HepG2 (cell line): ENCODE results near the gene PPP1R12C. TPM values are rescaled to one million over a fixed set of nuclear protein-coding genes. Genes with fewer than 3 reads are reported as not detected.

Experiments used
- ATAC-seq: fragments of 200-7000 bp; cut with Tn5 transposase; 3 replicates; pipeline ENCODE4 v1.9.1; 2020; ENCODE audit warnings: mild to moderate bottlenecking, moderate library complexity
- BruUV-seq: library from RNA; stranded (reverse); fragments of 400-500 nt; replicated peaks from 2 replicates; lab custom pipeline; 2021; lab: Mats Ljungman, UMichigan
- CTCF ChIA-PET: fragments of 300-600 bp; formaldehyde crosslinking; extraction: SDS; loops from one replicate; lab custom pipeline; 2021; ENCODE audit warnings: low total read pairs, inconsistent platforms, low intra/inter-chr PET ratio; lab: Yijun Ruan, JAX
- POLR2A ChIA-PET: fragments of 350-600 bp; sonication (Branson Sonifier 250); formaldehyde crosslinking; loops from one replicate; lab custom pipeline; 2020; ENCODE audit warnings: antibody characterized with exemption, inconsistent platforms; lab: Yijun Ruan, JAX
- DNase-seq: peaks from one replicate; pipeline ENCODE4 v3.0.0-alpha.2; 2015; ENCODE audit warnings: low spot score
- FAIRE-seq: peaks from 3 replicates; lab custom pipeline; 2011; peaks lifted over from hg19 to GRCh38; lab: Jason Lieb, UNC
- H2AFZ ChIP-seq: one replicate; pipeline ENCODE4 v1.6.1; 2011; ENCODE audit warnings: low read length, inconsistent platforms
- H3K27ac ChIP-seq: fragments of 300-600 bp; 3 replicates; pipeline ENCODE4 v1.8.0; 2011; ENCODE audit warnings: mixed run types, mild to moderate bottlenecking, mixed read lengths, low read length, inconsistent platforms; ENCODE audit not compliant: insufficient read depth; ENCODE audit errors: extremely low read length
- H3K27me3 ChIP-seq, 2 experiments: fragments of 200-600 bp in 1 of 2; 2 replicates in 1 of 2; 3 replicates in 1 of 2; pipeline versions ENCODE4 v1.6.0 to v1.8.0; 2011; ENCODE audit warnings: low read length in 2 of 2, mild to moderate bottlenecking in 2 of 2, moderate library complexity in 2 of 2, inconsistent platforms in 1 of 2; ENCODE audit not compliant: insufficient read depth in 2 of 2, control insufficient read depth in 1 of 2
- H3K36me3 ChIP-seq, 2 experiments: fragments of 200-600 bp in 1 of 2; replicated peaks in 1 of 2; 2 replicates in 1 of 2; 3 replicates in 1 of 2; pipeline versions ENCODE4 v1.5.1 to v1.8.0; 2011; ENCODE audit warnings: low read length in 2 of 2, inconsistent platforms in 1 of 2; ENCODE audit not compliant: insufficient read depth in 2 of 2, control insufficient read depth in 1 of 2
- H3K4me1 ChIP-seq: 2 replicates; pipeline ENCODE4 v1.5.1; 2012; ENCODE audit warnings: low read length, inconsistent platforms; ENCODE audit not compliant: insufficient read depth
- H3K4me2 ChIP-seq: 2 replicates; pipeline ENCODE4 v1.6.0; 2011; ENCODE audit warnings: low read depth, low read length, inconsistent platforms
- H3K4me3 ChIP-seq, 3 experiments: fragments of 200-600 bp in 1 of 3; sonication (generic), shearing (Covaris generic) in 1 of 3; replicated peaks in 1 of 3; 2 replicates each; pipeline ENCODE4 v1.5.1; 2011 to 2016; ENCODE audit warnings: low read length in 3 of 3, inconsistent platforms in 2 of 3, low read depth in 2 of 3, mild to moderate bottlenecking in 2 of 3, control low read depth in 1 of 3, mixed read lengths in 1 of 3; ENCODE audit not compliant: insufficient read depth in 1 of 3
- H3K79me2 ChIP-seq: one replicate; pipeline ENCODE4 v1.6.1; 2011; ENCODE audit warnings: low read length, inconsistent platforms; ENCODE audit not compliant: insufficient read depth
- H3K9ac ChIP-seq: 2 replicates; pipeline ENCODE4 v1.6.0; 2011; ENCODE audit warnings: mild to moderate bottlenecking, low read depth, low read length, inconsistent platforms; ENCODE audit not compliant: insufficient read depth
- H3K9me3 ChIP-seq: 2 replicates; pipeline ENCODE4 v1.5.1; 2012; ENCODE audit warnings: mild to moderate bottlenecking, low read length
- H4K20me1 ChIP-seq: 2 replicates; pipeline ENCODE4 v1.6.0; 2011; ENCODE audit warnings: inconsistent platforms, mild to moderate bottlenecking, low read length, moderate library complexity; ENCODE audit not compliant: insufficient read depth
- ARNTL ChIP-seq: sonication (generic); formaldehyde crosslinking; IDR thresholded peaks from 2 replicates; pipeline ENCODE4 v1.4.0; 2020; ENCODE audit warnings: mild to moderate bottlenecking, missing genetic modification reagents
- CSRNP1 ChIP-seq: sonication (generic); formaldehyde crosslinking; IDR thresholded peaks from 2 replicates; pipeline ENCODE4 v1.8.1; 2023; ENCODE audit warnings: mild to moderate bottlenecking, missing genetic modification reagents
- ISL2 ChIP-seq: sonication (generic); formaldehyde crosslinking; IDR thresholded peaks from 2 replicates; pipeline ENCODE4 v1.5.0; 2020; ENCODE audit warnings: missing genetic modification reagents
- NR2F1 ChIP-seq, 2 experiments: fragments of 450-650 bp in 1 of 2; formaldehyde crosslinking in 1 of 2; IDR thresholded peaks; 2 replicates each; pipeline versions ENCODE4 v1.5.0 to v1.6.1; 2016 to 2020; ENCODE audit warnings: mild to moderate bottlenecking in 1 of 2, missing compliant biosample characterization in 1 of 2, missing genetic modification reagents in 1 of 2, moderate library complexity in 1 of 2
- ZNF709 ChIP-seq: sonication (generic); formaldehyde crosslinking; IDR thresholded peaks from 2 replicates; pipeline ENCODE4 v1.5.0; 2020; ENCODE audit warnings: mild to moderate bottlenecking, missing genetic modification reagents
- ZSCAN31 ChIP-seq: sonication (generic); formaldehyde crosslinking; IDR thresholded peaks from 2 replicates; pipeline ENCODE4 v1.5.0; 2020; ENCODE audit warnings: low read depth, mild to moderate bottlenecking, missing genetic modification reagents
- WGBS: methylation state at CpG from one replicate; pipeline ENCODE4 v1.1.6; 2017; ENCODE audit warnings: low lambda C conversion rate; 5-methylcytosine and 5-hydroxymethylcytosine counted together
- in situ Hi-C: cut with HindIII; loops from 2 replicates; pipeline ENCODE4 v1.10.0; 2017; ENCODE audit warnings: low pct_unique_long_range_greater_than_20kb; ENCODE audit not compliant: extremely low pct_ligation_motif_present
- intact Hi-C: fragments of 100-400 bp; cut with micrococcal nuclease; formaldehyde crosslinking; loops from one replicate; pipeline ENCODE4 v1.10.0; 2022; ENCODE audit not compliant: unreplicated experiment
- polyA plus RNA-seq, 8 experiments: library from polyadenylated mRNA; depleted of rRNA in 3 of 8; stranded (reverse) in 7 of 8; unstranded in 1 of 8; fragments of >200 nt; fragmentation: Illumina TruSeq in 4 of 8; extraction: Trizol in 4 of 8; gene quantifications; 2 replicates each; pipeline versions ENCODE4 v1.2.1 to v1.2.3, GENCODE V29; 2011 to 2016; ENCODE audit warnings: low read depth in 4 of 8, missing spikeins in 1 of 8, mixed read lengths in 1 of 8; ENCODE audit not compliant: insufficient read depth in 1 of 8
- total RNA-seq, 5 experiments: library from RNA; depleted of rRNA; stranded (reverse); fragments of >200 nt; fragmentation: Illumina TruSeq; extraction: Trizol; gene quantifications; 2 replicates each; pipeline ENCODE4 v1.2.3, GENCODE V29; 2016; ENCODE audit warnings: low read depth in 1 of 5

PPP1R12C gene
- total and polyA plus RNA-seq, 2 of the 13 experiments (the other 11 are each of a cell fraction or from before 2014, with no cell fraction given) = 29.7 to 30.3 TPM

GRCh38 chr19:55094456-55095259 lies 22.8 kb downstream of the PPP1R12C start:
- in situ Hi-C loops (no loop called here), intact Hi-C loops (no loop called here)
- ATAC-seq (no peak), DNase-seq (no peak), FAIRE-seq (no peak)
- peaks cover 6% of the 10 kb centered on the region for H3K4me1 ChIP-seq
- H3K27ac ChIP-seq = no peak overlapping the region
- H3K4me3 ChIP-seq = no peak overlapping the region
- H3K36me3 ChIP-seq = peaks cover 3 to 15% of the 10 kb centered on the region in 2 experiments; a peak in 4 of 5 replicates
- BruUV-seq = no TSS peak
- H3K9me3 ChIP-seq = no peaks in the 10 kb centered on the region
- ChIA-PET POLR2A (no interaction called here), CTCF (no interaction called here)
- H3K9ac ChIP-seq = no peak overlapping the region
- no peak for TF ChIP-seq ISL2 (CRISPR knock-in tag)
- no peak for TF ChIP-seq NR2F1 (CRISPR knock-in tag; IDR thresholded peaks at IDR 0.05)
- TF ChIP-seq CSRNP1 (CRISPR knock-in tag) = no peak
- TF ChIP-seq ARNTL = no peak
- no peak for TF ChIP-seq ZNF709
- TF ChIP-seq ZSCAN31 = no peak
- no peak overlapping the region for H2AFZ ChIP-seq
- no peaks in the 10 kb centered on the region for H3K27me3 ChIP-seq
- 94% methylated on average over 19 of the region's 32 CpGs for WGBS
- H3K4me2 ChIP-seq = no peak overlapping the region
- no peaks in the 10 kb centered on the region for H4K20me1 ChIP-seq
- H3K79me2 ChIP-seq = no peaks in the 10 kb centered on the region
